ENCODE results near the gene HMCN2.
A peak's percentile ranks its signal among the peaks of the same experiment; 100 is the strongest.

- TF ChIP-seq MYC (IDR thresholded peaks at IDR 0.05; ENCODE audit: borderline replicate concordance, low read length) (no peak), CTCF (IDR thresholded peaks at IDR 0.05) (no peak), REST (IDR thresholded peaks at IDR 0.05) (no peak), POLR2A (IDR thresholded peaks at IDR 0.05; ENCODE audit: low read length) (no peak), SMC3 (IDR thresholded peaks at IDR 0.05) (no peak), ZFP36 (IDR thresholded peaks at IDR 0.05; ENCODE audit: borderline replicate concordance, partially characterized antibody) (peak; percentile 52), SREBF2 (IDR thresholded peaks at IDR 0.05) (no peak), JUN (IDR thresholded peaks at IDR 0.05) (no peak), RAD21 (conservative IDR thresholded peaks at IDR 0.05 in 1 of 2, IDR thresholded peaks at IDR 0.05 in 1 of 2) (no peak), ESRRA (IDR thresholded peaks at IDR 0.05; ENCODE audit: borderline replicate concordance, low read length) (no peak), USF2 (IDR thresholded peaks at IDR 0.05) (no peak)
Observed at GRCh38 chr9:130470950-130471349, 205.4 kb downstream of the HMCN2 start.
